HG03175 (cell line): Measurements from ENCODE around the gene IMMP2L.
"Not testable (repeated sequence)": the region's sequence is repeated elsewhere in the genome, so short reads cannot be mapped to it uniquely, and the experiment has no call there.

Experiments used
- ATAC-seq: cut with Tn5 transposase; IDR thresholded peaks from one replicate; pipeline ENCODE4 v1.9.1; 2021; ENCODE audit warnings: mild to moderate bottlenecking, moderate library complexity; ENCODE audit not compliant: unreplicated experiment

The IMMP2L gene

DNA sequence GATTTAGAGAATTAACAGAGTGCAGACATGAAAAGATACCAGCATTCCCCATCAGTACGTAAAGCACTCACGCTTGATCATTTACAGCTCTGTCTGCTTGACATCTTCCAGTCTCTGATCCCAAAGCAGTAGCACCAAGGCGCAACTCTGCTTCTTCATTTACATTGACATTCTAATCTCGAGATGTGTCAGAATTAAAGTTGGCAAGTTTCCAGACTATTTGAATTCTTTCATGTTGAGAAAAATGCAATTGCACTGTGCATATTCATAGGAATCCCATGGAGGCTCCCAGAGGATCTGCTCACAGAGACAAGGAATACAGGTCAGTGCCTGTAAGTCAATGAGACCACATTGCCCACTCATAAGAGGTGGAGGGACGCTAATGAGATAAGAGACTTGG, 287.4 kb downstream of the IMMP2L start:
- ATAC-seq: no peak

GRCh38 chr7:111272092-111272491, 290.2 kb downstream of the IMMP2L start:
- no peak for ATAC-seq

GRCh38 chr7:111270794-111271193, 291.5 kb downstream of the IMMP2L start:
- ATAC-seq: not testable (repeated sequence)

DNA sequence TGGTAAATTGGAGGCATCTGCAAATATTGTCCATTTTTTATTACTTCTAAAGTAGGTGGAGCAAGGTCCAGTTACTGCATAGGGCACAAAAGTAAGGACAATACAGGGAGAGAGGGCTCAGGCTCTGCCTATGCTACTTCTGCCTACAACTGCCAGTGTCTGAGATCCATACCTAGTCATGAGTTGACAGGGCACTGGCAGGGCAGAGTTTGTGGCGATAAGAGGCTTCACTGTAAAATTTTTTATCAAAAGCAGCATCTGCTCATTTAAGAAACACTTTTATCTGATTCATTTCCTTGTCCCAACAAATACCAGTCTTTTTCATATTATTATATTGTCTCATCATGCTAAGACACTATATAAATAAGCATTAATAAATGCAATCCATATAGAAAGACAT, 293.4 kb downstream of the IMMP2L start:
- no peak for ATAC-seq

- no peak for ATAC-seq
These were observed 295.7 kb downstream of the IMMP2L start for GRCh38 chr7:111266613-111267012.

DNA sequence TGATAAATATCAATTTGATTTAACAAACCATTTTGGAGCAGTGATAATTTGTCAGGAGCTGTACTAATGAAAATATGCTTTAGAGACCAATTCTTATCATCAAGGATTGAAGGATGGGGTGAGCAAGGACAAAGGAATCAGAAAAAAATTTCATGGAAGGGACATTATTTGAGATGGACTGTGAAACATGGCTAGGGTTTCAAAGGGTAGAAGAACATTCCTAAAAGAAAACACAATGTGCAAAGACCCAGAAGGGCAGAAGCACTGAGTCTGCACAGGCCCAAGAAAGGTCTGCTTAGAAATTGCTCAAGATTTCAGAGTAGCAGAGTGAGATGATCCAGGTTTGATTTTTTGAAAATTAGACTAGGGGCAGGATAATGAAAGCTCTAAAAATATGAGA, 296.9 kb downstream of the IMMP2L start:
- no peak for ATAC-seq

DNA sequence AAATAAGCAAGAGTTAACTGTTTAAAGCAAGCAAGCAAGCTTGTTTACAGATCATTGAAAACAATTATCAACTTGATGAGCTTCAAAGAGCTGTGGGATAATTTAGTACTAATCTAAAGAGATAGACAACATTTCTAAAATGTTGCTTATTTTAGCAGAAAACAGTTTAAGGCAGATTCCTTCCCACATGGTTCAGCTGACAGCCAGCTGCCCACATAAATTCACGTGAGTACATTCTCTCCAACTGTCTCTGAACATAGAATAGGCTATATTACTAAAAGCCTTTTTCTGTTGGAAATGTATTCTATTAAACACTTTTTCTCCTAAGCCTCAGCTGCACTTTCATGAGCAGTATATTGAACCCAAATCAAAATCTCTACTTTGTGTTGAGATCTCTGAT, 297.3 kb downstream of the IMMP2L start:
- no peak for ATAC-seq

- ATAC-seq: no peak
These were observed 298.0 kb downstream of the IMMP2L start for GRCh38 chr7:111264111-111264868.

- no peak for ATAC-seq
These were observed 299.8 kb downstream of the IMMP2L start for GRCh38 chr7:111262293-111263116.

GRCh38 chr7:111261496-111261895, 300.8 kb downstream of the IMMP2L start:
- ATAC-seq: no peak

DNA sequence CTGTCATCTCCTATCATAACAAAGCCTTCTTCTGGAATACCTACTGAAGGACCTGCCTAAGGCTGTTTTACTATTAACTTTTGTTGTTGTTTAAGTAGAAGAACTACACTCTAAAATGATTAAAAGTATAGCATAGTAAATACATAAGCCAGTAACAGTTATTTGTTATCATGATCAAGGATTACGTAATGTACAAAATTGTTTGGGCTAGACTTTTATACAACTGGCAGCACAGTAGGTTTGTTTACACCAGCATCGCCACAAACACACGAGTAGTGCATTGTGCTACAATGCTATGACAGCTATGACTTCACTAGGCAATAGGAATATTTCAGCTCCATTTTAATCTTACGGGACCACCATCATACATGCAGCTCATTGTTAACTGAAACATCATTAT, 302.3 kb downstream of the IMMP2L start:
- ATAC-seq: no peak

DNA sequence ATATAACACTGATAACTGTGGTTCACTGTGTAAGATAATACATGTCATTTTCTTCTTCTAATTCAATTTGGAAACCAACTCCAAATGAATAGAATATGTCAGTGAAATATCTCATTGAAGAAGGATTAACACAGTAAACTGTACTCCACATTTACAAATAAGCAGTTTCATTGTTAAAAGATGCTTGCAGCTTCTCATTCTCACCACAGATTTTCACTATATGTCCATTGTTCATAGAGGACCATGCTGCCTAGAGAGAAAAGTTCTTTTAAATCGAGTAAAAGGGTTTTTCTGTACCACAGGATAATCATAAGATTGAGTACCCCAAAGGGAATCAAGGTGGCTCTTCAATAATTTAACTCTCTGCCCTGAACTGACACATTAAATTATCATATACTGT, 305.9 kb downstream of the IMMP2L start:
- ATAC-seq: no peak

GRCh38 chr7:111255576-111255975, 306.7 kb downstream of the IMMP2L start:
- no peak for ATAC-seq

- ATAC-seq: not testable (repeated sequence)
These were observed 310.9 kb downstream of the IMMP2L start for GRCh38 chr7:111251365-111251764.

- not testable (repeated sequence) for ATAC-seq
These were observed 312.5 kb downstream of the IMMP2L start for GRCh38 chr7:111249807-111250206.

DNA sequence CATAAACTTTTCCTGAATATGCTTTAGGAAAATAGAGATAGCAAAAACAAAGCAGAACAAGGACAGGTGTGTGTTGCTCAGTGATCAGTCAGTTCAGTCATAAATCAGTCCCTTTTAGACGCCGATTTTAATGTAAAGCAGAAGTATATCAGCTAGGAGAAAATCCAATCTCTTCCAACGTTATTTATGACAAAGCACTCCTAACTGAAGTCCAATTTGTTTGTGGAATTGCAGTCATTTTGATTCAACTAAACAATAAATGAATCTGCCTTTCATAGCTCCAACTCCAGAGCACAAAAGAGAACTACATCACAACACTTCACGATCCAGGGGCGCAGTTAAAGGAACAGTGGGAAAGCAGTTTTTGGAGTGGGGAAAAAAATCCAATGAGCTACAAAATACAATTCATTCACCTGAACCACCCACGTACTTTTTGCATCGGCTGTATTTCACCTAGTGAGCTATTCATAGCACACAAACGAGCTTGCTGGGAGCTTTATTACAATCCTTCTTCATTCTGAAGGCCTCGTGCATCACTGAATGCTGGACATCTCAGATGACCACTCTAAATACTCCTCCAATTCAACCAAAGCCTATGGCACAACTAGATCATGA, 320.0 kb downstream of the IMMP2L start:
- ATAC-seq: no peak

GRCh38 chr7:111240371-111240770, 321.9 kb downstream of the IMMP2L start:
- peak; percentile 88 for ATAC-seq

GRCh38 chr7:111239437-111239836, 322.9 kb downstream of the IMMP2L start:
- no peak for ATAC-seq

- no peak for ATAC-seq
These were observed 323.4 kb downstream of the IMMP2L start for GRCh38 chr7:111238886-111239285.

DNA sequence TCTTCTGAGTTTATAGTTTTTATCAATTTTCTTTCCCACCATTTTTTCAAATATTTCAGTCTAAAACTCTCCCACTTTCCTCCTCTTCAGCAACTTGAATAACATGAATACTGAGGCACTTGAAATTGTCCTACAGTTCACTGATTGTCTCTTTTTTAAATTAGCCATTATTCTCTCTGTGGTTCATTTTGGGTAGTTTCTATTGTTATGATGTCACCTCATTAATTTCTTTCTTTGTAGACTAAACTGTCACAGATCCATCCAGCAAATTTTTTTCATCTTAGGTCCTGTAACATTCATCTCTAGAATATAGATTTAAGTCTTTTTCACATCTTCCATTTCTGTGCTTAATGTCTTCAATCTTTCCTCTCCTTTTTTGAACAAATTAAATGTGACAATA, 326.6 kb downstream of the IMMP2L start:
- no peak for ATAC-seq

DNA sequence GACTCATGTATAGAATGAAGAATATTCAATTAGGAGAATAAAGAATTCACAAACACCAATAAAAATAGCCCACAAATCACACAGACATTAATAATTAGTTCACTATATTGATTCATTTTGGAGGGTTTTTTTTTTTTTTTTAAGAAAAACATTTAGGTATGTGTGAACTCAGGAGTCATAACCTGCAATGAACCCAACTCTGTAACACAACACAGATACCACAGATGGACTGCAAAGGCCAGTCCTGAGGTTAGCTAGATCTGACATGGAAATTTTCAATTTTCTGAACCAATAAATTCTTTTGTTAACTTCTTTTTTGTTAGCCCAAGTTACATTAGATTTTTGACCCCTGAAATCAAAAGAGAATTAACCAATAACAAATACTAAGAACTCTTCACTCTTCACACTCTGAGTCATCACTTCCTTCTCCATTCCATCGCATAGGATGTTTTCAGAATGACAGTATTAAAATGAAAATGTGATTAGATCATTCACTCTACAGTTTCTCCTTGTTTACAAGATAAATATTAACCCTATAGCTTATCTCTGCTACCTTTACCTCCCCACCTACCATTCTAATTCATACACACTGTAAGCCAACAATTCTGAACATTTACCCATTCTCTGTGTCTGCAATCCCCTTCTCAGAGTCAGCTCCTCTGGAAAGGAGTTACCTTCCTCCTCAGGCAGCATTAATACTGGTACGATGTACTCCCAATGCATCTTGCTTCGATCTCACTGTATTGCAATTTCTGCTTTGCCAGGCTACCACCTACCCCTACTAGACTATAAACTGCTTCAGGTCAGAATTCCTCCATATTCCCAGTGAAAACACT, 329.8 kb downstream of the IMMP2L start:
- ATAC-seq: peak; percentile 97
